Esophagus squamous epithelium (tissue), 4 donors: Measurements from ENCODE around the gene STX1A.

Source experiments
- CTCF ChIP-seq, 6 experiments: fragments of 450-650 bp in 4 of 6; fragments of 200-600 bp in 2 of 6; sonication (generic) in 2 of 6; IDR thresholded peaks; one replicate each; pipeline ENCODE4 v1.5.1; 2016 to 2019; ENCODE audit warnings: antibody characterized with exemption in 6 of 6, mild to moderate bottlenecking in 4 of 6, moderate library complexity in 4 of 6
- POLR2A ChIP-seq, 4 donors: fragments of 450-650 bp; IDR thresholded peaks; one replicate each; pipeline ENCODE4 v1.6.1; 2017; ENCODE audit warnings: antibody characterized with exemption in 4 of 4, mild to moderate bottlenecking in 4 of 4, moderate library complexity in 3 of 4

- TF ChIP-seq CTCF (IDR thresholded peaks at IDR 0.05), result no peak
- TF ChIP-seq POLR2A (IDR thresholded peaks at IDR 0.05), result no peak
These were observed 6.6 kb upstream of the STX1A start for GRCh38 chr7:73726083-73726466.
